ENCODE measurements around the gene CDK1. TPM values are rescaled to one million over a fixed set of nuclear protein-coding genes. Genes with fewer than 3 reads are reported as not detected.
A peak's percentile ranks its signal among the peaks of the same experiment; 100 is the strongest.

CDK1 gene
- total and polyA plus RNA-seq, 2 donors (not counting 3 experiments of a cell fraction or from before 2014, with no cell fraction given), result 19.9 to 70.1 TPM

- no peaks in the 10 kb centered on the region for H3K4me1 ChIP-seq (ENCODE audit: control insufficient read depth, extremely low read depth, insufficient read depth, low read length)
- H3K9ac ChIP-seq (replicated peaks; ENCODE audit: extremely low read depth, insufficient read depth, low read length), result no peak overlapping the region
- TF ChIP-seq, protein P1, sequence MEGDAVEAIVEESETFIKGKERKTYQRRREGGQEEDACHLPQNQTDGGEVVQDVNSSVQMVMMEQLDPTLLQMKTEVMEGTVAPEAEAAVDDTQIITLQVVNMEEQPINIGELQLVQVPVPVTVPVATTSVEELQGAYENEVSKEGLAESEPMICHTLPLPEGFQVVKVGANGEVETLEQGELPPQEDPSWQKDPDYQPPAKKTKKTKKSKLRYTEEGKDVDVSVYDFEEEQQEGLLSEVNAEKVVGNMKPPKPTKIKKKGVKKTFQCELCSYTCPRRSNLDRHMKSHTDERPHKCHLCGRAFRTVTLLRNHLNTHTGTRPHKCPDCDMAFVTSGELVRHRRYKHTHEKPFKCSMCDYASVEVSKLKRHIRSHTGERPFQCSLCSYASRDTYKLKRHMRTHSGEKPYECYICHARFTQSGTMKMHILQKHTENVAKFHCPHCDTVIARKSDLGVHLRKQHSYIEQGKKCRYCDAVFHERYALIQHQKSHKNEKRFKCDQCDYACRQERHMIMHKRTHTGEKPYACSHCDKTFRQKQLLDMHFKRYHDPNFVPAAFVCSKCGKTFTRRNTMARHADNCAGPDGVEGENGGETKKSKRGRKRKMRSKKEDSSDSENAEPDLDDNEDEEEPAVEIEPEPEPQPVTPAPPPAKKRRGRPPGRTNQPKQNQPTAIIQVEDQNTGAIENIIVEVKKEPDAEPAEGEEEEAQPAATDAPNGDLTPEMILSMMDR (IDR thresholded peaks at IDR 0.05; ENCODE audit: extremely low read depth in 1 of 2, insufficient read depth in 1 of 2, low read depth in 1 of 2, low read length in 2 of 2), result no peak
- TF ChIP-seq JUN (IDR thresholded peaks at IDR 0.05; ENCODE audit: borderline replicate concordance, insufficient read depth, insufficient read length, low read depth), result no peak
- no peak for TF ChIP-seq MYC (IDR thresholded peaks at IDR 0.05; ENCODE audit: low read depth, low read length)
- dilution Hi-C loops (cut with MboI; ENCODE audit: extremely low pct_ligation_motif_present, low sequenced_read_pairs) (no loop called here), intact Hi-C loops (cut with micrococcal nuclease) (loop anchor here (2.0 kb wide), 1 partner anchor 323 kb away; no protein-coding TSS in a partner anchor)
- no peaks in the 10 kb centered on the region for H3K9me1 ChIP-seq (replicated peaks; ENCODE audit: control insufficient read depth, extremely low read depth, insufficient read depth, low read length)
- BruUV-seq (replicated peaks), result no TSS peak
- H3K79me2 ChIP-seq (ENCODE audit: control insufficient read depth, insufficient read depth, low read length), result no peaks in the 10 kb centered on the region
- no peaks in the 10 kb centered on the region for H4K20me1 ChIP-seq (replicated peaks; ENCODE audit: control insufficient read depth, extremely low read depth, insufficient read depth, low read length)
- DNase-seq (ENCODE audit: low read depth, low spot score) (no peak), FAIRE-seq (no peak)
- H3K4me2 ChIP-seq (ENCODE audit: insufficient read depth, low read length), result no peak overlapping the region
- POLR2A ChIA-PET, result no interaction called here
- no peak overlapping the region for H3K4me3 ChIP-seq (replicated peaks in 1 of 3; ENCODE audit: insufficient read depth in 1 of 3, low read depth in 1 of 3, low read length in 3 of 3)
- no peaks in the 10 kb centered on the region for H3K9me3 ChIP-seq (replicated peaks; ENCODE audit: control insufficient read depth, insufficient read depth, low read length)
- CTCF ChIA-PET, result interaction anchor here (0.8 to 2.3 kb wide), 6 partner anchors 12 to 514 kb away, joined by 3 to 11 read pairs (median 4); no protein-coding TSS in a partner anchor
- H3K27me3 ChIP-seq (ENCODE audit: control insufficient read depth in 2 of 2, insufficient read depth in 2 of 2, low read length in 2 of 2), result peaks cover 0 to 4% of the 10 kb centered on the region in 2 experiments
- no peaks in the 10 kb centered on the region for H3K36me3 ChIP-seq (ENCODE audit: control insufficient read depth in 2 of 2, extremely low read depth in 1 of 2, insufficient read depth in 2 of 2, low read length in 2 of 2)
- no peak overlapping the region for H3K27ac ChIP-seq (ENCODE audit: insufficient read depth, low read depth, low read length)
- H2AFZ ChIP-seq (ENCODE audit: low read depth, low read length), result no peak overlapping the region
Observed at GRCh38 chr10:60769406-60769805, 8.9 kb upstream of the CDK1 start.

GRCh38 chr10:60777696-60778213 lies 523 bp upstream of the CDK1 start:
- no peaks in the 10 kb centered on the region for H3K9me1 ChIP-seq (replicated peaks; ENCODE audit: control insufficient read depth, extremely low read depth, insufficient read depth, low read length)
- peak overlapping the region; percentile 64 for H3K27ac ChIP-seq (ENCODE audit: insufficient read depth, low read depth, low read length)
- FAIRE-seq (no peak), DNase-seq (ENCODE audit: low read depth, low spot score) (no peak)
- POLR2A ChIA-PET, result no interaction called here
- no peaks in the 10 kb centered on the region for H3K9me3 ChIP-seq (replicated peaks; ENCODE audit: control insufficient read depth, insufficient read depth, low read length)
- intact Hi-C loops (cut with micrococcal nuclease), result loop anchor here (1.0 kb wide), 2 partner anchors 51 to 187 kb away; no protein-coding TSS in a partner anchor
- TF ChIP-seq, protein P2, sequence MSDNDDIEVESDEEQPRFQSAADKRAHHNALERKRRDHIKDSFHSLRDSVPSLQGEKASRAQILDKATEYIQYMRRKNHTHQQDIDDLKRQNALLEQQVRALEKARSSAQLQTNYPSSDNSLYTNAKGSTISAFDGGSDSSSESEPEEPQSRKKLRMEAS (IDR thresholded peaks at IDR 0.05; ENCODE audit: insufficient read depth, insufficient read length), result no peak
- TF ChIP-seq EZH2 (IDR thresholded peaks at IDR 0.05; ENCODE audit: borderline replicate concordance, low read depth, low read length, severe bottlenecking), result no peak
- no peak for TF ChIP-seq POLR2AphosphoS5 (IDR thresholded peaks at IDR 0.05; ENCODE audit: insufficient read depth, low read depth, low read length)
- no peak for TF ChIP-seq JUN (IDR thresholded peaks at IDR 0.05; ENCODE audit: borderline replicate concordance, insufficient read depth, insufficient read length, low read depth)
- TF ChIP-seq GATA2 (IDR thresholded peaks at IDR 0.05; ENCODE audit: insufficient read depth, insufficient read length, low read depth, low read length), result no peak
- TF ChIP-seq POLR2A (IDR thresholded peaks at IDR 0.05; ENCODE audit: low read depth, low read length), result no peak
- TF ChIP-seq, protein P1 (IDR thresholded peaks at IDR 0.05; ENCODE audit: extremely low read depth in 1 of 2, insufficient read depth in 1 of 2, low read depth in 1 of 2, low read length in 2 of 2), result no peak
- no peak for TF ChIP-seq MYC (IDR thresholded peaks at IDR 0.05; ENCODE audit: low read depth, low read length)
- peaks cover 0 to 5% of the 10 kb centered on the region in 2 experiments for H3K36me3 ChIP-seq (ENCODE audit: control insufficient read depth in 2 of 2, extremely low read depth in 1 of 2, insufficient read depth in 2 of 2, low read length in 2 of 2)
- H3K4me2 ChIP-seq (ENCODE audit: insufficient read depth, low read length), result peak overlapping the region; percentile 82
- peak overlapping the region; percentile 22 to 91 (median 32) for H3K4me3 ChIP-seq (replicated peaks in 1 of 3; ENCODE audit: insufficient read depth in 1 of 3, low read depth in 1 of 3, low read length in 3 of 3)
- peak overlapping the region; percentile 75 for H2AFZ ChIP-seq (ENCODE audit: low read depth, low read length)
- TSS peak; percentile 70 for BruUV-seq (replicated peaks)
- H3K79me2 ChIP-seq (ENCODE audit: control insufficient read depth, insufficient read depth, low read length), result peaks cover 44% of the 10 kb centered on the region
- H3K4me1 ChIP-seq (ENCODE audit: control insufficient read depth, extremely low read depth, insufficient read depth, low read length), result peaks cover 30% of the 10 kb centered on the region
- CTCF ChIA-PET, result interaction anchor here (0.8 to 1.2 kb wide), 4 partner anchors 9 to 187 kb away, joined by 3 to 7 read pairs (median 5); no protein-coding TSS in a partner anchor
- dilution Hi-C loops (cut with MboI; ENCODE audit: extremely low pct_ligation_motif_present, low sequenced_read_pairs), result no loop called here
- peak overlapping the region; percentile 90 for H3K9ac ChIP-seq (replicated peaks; ENCODE audit: extremely low read depth, insufficient read depth, low read length)
- H4K20me1 ChIP-seq (replicated peaks; ENCODE audit: control insufficient read depth, extremely low read depth, insufficient read depth, low read length), result no peaks in the 10 kb centered on the region
- no peaks in the 10 kb centered on the region for H3K27me3 ChIP-seq (ENCODE audit: control insufficient read depth in 2 of 2, insufficient read depth in 2 of 2, low read length in 2 of 2)

Measured in endothelial cell of umbilical vein (primary cell).